OCI-LY1 (cell line): ENCODE data around the gene TAOK1.

Experiments used
- CTCF ChIP-seq: fragments of 200-600 bp; sonication (generic), shearing (Covaris generic); IDR thresholded peaks from 2 replicates; pipeline ENCODE4 v1.5.1; 2017; ENCODE audit warnings: mild to moderate bottlenecking, antibody characterized with exemption, low read length, moderate library complexity, mixed read lengths
- EZH2 ChIP-seq: fragments of 200-600 bp; sonication (generic), shearing (Covaris generic); IDR thresholded peaks from 2 replicates; pipeline ENCODE4 v1.8.0; 2017; ENCODE audit warnings: borderline replicate concordance, mixed run types, mild to moderate bottlenecking, antibody characterized with exemption, low read length, moderate library complexity, mixed read lengths

GRCh38 chr17:29458066-29458465 lies 67.9 kb downstream of the TAOK1 start:
- TF ChIP-seq CTCF = no peak
- no peak for TF ChIP-seq EZH2
